SK-N-SH (cell line): ENCODE results near the gene PRM1. TPM values are rescaled to one million over a fixed set of nuclear protein-coding genes. Genes with fewer than 3 reads are reported as not detected.

ENCODE experiments used
- ELF1 ChIP-seq: IDR thresholded peaks from 2 replicates; pipeline ENCODE4 v1.4.0; 2012
- EP300 ChIP-seq, 2 experiments: IDR thresholded peaks; 2 replicates each; pipeline versions ENCODE4 v1.4.0 to v1.6.1; 2012; ENCODE audit warnings: borderline replicate concordance in 1 of 2, low read depth in 1 of 2, low read length in 1 of 2
- JUND ChIP-seq: IDR thresholded peaks from 2 replicates; pipeline ENCODE4 v1.4.0; 2012
- NFIC ChIP-seq: IDR thresholded peaks from 2 replicates; pipeline ENCODE4 v1.4.0; 2012; ENCODE audit warnings: borderline replicate concordance
- POLR2AphosphoS5 ChIP-seq: IDR thresholded peaks from 2 replicates; pipeline ENCODE4 v1.6.1; 2012; ENCODE audit warnings: low read depth, low read length
- RXRA ChIP-seq: IDR thresholded peaks from 2 replicates; pipeline ENCODE4 v1.4.0; 2012; ENCODE audit warnings: low read depth, mild to moderate bottlenecking, borderline replicate concordance
- SIN3A ChIP-seq: IDR thresholded peaks from 2 replicates; pipeline ENCODE4 v1.6.1; 2012; ENCODE audit warnings: low read depth, mild to moderate bottlenecking, low read length, moderate library complexity, borderline replicate concordance
- TCF12 ChIP-seq: IDR thresholded peaks from 2 replicates; pipeline ENCODE4 v1.4.0; 2012
- TEAD4 ChIP-seq: IDR thresholded peaks from 2 replicates; pipeline ENCODE4 v1.4.0; 2012; ENCODE audit warnings: mild to moderate bottlenecking, borderline replicate concordance; ENCODE audit not compliant: insufficient read depth
- polyA plus RNA-seq, 3 experiments: library from polyadenylated mRNA; depleted of rRNA; stranded (reverse); fragments of >200 nt; gene quantifications; 2 replicates each; pipeline ENCODE4 v1.2.3, GENCODE V29; 2012
- TF ChIP-seq, protein P1 (sequence below): IDR thresholded peaks from 2 replicates; pipeline ENCODE4 v1.4.0; 2012; ENCODE audit warnings: low read depth, borderline replicate concordance
- TF ChIP-seq, protein P2 (sequence below): fragments of 200-600 bp; sonication (generic); IDR thresholded peaks from 2 replicates; pipeline ENCODE4 v1.6.1; 2017; ENCODE audit warnings: antibody characterized with exemption, mild to moderate bottlenecking, moderate library complexity
- TF ChIP-seq, protein P3 (sequence below): IDR thresholded peaks from 2 replicates; pipeline ENCODE4 v1.6.1; 2012; ENCODE audit warnings: mild to moderate bottlenecking, low read depth, low read length, moderate library complexity

The PRM1 gene
- polyA plus RNA-seq, 1 of the 3 experiments (the other 2 are of a cell fraction): not detected

DNA sequence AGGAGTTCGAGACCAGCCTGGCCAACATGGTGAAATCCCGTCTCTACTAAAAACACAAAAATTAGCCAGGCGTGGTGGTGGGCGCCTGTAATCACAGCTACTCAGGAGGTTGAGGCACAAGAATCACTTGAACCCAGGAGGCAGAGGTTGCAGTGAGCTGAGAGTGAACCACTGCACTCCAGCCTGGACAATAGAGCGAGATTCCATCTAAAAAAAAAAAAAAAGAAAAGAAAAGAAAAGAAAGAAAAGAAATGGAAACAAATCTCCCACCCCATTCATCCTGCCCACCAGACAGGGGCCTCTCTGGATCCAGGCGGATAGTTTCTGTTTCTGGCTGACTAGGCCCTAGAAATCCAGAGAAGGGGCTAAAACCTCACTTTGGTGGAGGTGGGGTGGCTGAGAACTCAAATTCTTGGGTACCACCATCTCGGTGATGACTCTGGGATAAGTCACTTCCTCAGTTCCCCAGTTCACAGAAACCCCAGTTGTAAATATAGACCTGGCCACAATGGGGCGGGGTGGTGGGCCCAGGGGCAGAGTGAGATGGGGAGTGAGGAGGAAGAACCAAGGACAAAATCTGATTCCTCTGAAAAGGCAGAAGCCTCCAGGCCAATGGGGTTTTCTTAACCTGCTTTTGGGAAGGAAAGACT lies 47.3 kb downstream of the PRM1 start (continued):
- TF ChIP-seq, protein P1, sequence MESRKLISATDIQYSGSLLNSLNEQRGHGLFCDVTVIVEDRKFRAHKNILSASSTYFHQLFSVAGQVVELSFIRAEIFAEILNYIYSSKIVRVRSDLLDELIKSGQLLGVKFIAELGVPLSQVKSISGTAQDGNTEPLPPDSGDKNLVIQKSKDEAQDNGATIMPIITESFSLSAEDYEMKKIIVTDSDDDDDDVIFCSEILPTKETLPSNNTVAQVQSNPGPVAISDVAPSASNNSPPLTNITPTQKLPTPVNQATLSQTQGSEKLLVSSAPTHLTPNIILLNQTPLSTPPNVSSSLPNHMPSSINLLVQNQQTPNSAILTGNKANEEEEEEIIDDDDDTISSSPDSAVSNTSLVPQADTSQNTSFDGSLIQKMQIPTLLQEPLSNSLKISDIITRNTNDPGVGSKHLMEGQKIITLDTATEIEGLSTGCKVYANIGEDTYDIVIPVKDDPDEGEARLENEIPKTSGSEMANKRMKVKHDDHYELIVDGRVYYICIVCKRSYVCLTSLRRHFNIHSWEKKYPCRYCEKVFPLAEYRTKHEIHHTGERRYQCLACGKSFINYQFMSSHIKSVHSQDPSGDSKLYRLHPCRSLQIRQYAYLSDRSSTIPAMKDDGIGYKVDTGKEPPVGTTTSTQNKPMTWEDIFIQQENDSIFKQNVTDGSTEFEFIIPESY: no peak
- TF ChIP-seq TCF12 (no peak), JUND (no peak), POLR2AphosphoS5 (no peak), RXRA (no peak), TEAD4 (no peak), ELF1 (no peak), SIN3A (no peak), NFIC (no peak), EP300 (IDR thresholded peaks at IDR 0.05; ENCODE audit: borderline replicate concordance in 1 of 2, low read depth in 1 of 2, low read length in 1 of 2) (no peak)
- TF ChIP-seq, protein P2, sequence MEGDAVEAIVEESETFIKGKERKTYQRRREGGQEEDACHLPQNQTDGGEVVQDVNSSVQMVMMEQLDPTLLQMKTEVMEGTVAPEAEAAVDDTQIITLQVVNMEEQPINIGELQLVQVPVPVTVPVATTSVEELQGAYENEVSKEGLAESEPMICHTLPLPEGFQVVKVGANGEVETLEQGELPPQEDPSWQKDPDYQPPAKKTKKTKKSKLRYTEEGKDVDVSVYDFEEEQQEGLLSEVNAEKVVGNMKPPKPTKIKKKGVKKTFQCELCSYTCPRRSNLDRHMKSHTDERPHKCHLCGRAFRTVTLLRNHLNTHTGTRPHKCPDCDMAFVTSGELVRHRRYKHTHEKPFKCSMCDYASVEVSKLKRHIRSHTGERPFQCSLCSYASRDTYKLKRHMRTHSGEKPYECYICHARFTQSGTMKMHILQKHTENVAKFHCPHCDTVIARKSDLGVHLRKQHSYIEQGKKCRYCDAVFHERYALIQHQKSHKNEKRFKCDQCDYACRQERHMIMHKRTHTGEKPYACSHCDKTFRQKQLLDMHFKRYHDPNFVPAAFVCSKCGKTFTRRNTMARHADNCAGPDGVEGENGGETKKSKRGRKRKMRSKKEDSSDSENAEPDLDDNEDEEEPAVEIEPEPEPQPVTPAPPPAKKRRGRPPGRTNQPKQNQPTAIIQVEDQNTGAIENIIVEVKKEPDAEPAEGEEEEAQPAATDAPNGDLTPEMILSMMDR: no peak
- TF ChIP-seq, protein P3, sequence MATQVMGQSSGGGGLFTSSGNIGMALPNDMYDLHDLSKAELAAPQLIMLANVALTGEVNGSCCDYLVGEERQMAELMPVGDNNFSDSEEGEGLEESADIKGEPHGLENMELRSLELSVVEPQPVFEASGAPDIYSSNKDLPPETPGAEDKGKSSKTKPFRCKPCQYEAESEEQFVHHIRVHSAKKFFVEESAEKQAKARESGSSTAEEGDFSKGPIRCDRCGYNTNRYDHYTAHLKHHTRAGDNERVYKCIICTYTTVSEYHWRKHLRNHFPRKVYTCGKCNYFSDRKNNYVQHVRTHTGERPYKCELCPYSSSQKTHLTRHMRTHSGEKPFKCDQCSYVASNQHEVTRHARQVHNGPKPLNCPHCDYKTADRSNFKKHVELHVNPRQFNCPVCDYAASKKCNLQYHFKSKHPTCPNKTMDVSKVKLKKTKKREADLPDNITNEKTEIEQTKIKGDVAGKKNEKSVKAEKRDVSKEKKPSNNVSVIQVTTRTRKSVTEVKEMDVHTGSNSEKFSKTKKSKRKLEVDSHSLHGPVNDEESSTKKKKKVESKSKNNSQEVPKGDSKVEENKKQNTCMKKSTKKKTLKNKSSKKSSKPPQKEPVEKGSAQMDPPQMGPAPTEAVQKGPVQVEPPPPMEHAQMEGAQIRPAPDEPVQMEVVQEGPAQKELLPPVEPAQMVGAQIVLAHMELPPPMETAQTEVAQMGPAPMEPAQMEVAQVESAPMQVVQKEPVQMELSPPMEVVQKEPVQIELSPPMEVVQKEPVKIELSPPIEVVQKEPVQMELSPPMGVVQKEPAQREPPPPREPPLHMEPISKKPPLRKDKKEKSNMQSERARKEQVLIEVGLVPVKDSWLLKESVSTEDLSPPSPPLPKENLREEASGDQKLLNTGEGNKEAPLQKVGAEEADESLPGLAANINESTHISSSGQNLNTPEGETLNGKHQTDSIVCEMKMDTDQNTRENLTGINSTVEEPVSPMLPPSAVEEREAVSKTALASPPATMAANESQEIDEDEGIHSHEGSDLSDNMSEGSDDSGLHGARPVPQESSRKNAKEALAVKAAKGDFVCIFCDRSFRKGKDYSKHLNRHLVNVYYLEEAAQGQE: no peak
